ENCODE data around the gene SLC16A2.

Gene SLC16A2

GRCh38 chrX:74421036-74421739 lies at the start of gene SLC16A2:
TSS of gene SLC16A2 (plus strand) at chrX:74421493. CDS start at chrX:74421638, 145 bp downstream.
- DNase-seq: peak; percentile 19

DNA sequence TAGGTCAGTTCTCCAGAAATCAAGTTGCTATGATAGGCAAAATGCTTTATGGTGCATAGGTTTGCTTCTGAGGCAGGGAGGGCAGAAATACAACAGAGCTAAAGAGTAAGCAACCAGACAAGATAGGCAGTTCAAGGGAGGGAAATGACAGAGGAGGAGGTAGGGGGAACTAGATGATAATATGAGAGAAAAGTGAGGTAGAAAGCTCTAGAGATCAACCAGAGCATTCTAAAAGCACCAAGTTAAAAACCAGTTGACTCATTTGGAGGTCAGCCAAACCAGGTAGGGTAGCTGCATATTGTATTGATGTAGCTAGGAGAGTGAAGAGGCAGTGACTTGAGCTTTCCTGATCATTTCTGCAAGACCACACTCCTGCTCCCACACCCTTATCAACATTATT lies 49.0 kb upstream of the SLC16A2 start:
- DNase-seq: no peak

GRCh38 chrX:74377282-74377681 lies 44.0 kb upstream of the SLC16A2 start:
- DNase-seq: no peak

DNA sequence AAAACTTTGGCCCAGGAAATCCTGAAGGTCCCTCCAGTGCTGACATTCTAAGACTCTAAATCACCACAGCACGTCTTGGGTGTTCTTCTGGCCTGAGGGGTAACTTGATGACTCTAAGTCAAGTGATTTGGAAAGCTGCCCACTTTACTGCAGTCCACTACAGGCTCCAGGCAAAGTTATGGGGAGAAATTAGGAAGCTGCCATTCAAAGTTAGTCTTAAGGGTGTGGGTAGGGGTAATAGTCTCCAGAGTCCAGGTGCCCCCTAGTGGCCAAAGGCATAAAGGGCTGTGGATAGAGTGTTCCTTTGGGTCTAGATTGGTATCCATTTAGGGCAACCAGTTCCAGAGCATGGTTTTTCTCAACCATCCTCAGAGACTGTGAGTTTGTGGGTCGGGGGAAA lies 38.7 kb upstream of the SLC16A2 start:
- DNase-seq: peak; percentile 23

DNA sequence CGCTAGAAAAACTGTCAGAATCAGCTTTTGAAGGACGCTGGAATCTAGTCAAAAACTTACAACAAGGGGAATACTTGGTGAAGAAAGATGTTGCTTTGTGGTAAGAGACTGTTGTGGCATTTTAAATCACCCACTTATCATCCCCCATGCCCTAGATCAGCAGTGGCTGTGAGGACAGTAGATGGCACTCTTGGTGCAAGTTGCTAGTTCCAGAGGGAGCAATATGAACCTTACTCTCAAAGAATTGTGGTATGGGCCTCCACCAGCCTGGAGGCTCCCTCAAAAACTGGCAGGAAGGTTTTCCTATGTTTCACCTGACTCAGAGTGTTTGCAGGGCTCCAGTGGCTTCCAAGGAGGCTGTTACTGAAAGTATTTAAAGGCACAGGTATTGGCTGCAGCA lies 37.7 kb upstream of the SLC16A2 start:
- peak; percentile 29 for DNase-seq

- no peak for DNase-seq
These were observed 32.1 kb upstream of the SLC16A2 start for GRCh38 chrX:74389016-74389722.

DNA sequence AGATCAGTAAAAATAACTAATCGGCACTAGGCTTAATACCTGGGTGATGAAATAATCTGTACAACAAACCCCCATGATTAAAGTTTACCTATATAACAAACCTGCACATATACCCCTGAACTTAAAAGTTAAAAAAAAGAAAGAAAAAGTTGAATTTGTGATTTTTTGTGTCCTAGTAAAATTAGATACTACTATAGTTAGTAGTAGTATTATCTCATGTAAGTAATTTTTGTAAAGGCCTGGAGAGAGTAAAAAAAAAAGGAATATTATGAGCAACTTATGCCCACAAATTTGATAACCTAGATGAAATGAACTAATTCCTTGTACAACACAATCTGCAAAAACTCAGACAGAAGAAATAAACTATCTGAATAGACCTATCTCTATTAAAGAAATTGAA lies 25.7 kb upstream of the SLC16A2 start:
- no peak for DNase-seq

- no peak for DNase-seq
These were observed 15.3 kb upstream of the SLC16A2 start for GRCh38 chrX:74405973-74406489.

- DNase-seq: no peak
These were observed 13.0 kb upstream of the SLC16A2 start for GRCh38 chrX:74408304-74408703.

DNA sequence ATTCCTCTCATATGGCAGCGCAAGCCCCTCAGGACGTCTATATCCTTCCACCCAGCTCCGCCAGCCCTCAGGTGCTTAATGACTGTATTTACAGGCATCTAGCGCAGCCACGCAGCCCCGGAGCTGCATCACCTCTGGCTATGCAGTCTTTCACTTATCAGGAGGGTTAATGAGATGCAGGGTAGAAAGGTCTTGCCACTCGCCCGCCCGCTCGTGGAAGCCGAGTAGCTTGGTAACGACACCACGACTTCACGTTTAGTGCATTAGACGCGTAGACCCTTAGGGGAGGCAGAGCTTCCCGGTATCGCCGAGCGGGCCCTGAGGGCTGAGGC lies 1.5 kb upstream of the SLC16A2 start:
- peak; percentile 19 for DNase-seq

DNA sequence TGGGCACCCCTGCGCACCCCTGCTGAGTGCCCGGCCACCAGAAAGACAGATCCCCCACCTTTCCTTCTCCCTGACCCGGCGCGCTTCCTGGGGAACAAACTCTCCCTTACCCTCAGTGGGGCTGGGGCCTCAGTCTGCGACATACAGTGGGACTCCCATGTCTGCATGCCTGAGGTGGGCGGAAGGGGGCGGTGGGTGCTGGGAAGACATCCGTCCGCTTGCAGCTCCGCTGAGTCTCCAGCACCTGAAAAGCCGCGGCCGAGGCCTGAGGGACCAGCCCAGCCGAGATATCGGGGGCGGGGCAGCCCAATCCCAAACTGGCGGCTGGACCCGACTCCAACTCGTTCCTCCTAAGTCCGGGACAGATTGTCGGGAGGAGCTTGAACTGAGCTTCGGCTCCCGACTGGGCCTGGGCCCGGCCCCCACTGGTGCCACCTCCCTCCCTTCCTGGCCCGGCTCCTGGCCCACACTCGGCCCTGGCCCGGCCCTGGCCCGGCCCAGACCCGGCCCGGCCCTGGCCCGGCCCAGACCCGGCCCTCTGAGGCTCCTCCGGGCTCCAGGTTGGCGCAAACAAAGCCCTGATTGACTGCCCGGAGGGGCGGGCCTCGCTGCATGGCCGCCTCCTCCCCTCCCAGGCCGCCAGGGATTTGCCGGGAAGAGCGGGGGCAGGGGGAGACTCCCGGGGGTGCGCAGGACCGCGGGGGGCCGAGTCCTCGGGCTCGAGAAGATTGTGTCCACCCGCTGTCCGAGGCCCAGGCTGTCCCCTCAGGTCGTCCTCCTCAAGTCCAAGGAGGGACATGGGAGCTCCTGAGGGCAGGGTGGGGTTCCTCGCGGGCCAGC lies 877 bp upstream of the SLC16A2 start:
- DNase-seq: no peak

GRCh38 chrX:74421740-74422352 lies 553 bp downstream of the SLC16A2 start:
- DNase-seq: no peak

DNA sequence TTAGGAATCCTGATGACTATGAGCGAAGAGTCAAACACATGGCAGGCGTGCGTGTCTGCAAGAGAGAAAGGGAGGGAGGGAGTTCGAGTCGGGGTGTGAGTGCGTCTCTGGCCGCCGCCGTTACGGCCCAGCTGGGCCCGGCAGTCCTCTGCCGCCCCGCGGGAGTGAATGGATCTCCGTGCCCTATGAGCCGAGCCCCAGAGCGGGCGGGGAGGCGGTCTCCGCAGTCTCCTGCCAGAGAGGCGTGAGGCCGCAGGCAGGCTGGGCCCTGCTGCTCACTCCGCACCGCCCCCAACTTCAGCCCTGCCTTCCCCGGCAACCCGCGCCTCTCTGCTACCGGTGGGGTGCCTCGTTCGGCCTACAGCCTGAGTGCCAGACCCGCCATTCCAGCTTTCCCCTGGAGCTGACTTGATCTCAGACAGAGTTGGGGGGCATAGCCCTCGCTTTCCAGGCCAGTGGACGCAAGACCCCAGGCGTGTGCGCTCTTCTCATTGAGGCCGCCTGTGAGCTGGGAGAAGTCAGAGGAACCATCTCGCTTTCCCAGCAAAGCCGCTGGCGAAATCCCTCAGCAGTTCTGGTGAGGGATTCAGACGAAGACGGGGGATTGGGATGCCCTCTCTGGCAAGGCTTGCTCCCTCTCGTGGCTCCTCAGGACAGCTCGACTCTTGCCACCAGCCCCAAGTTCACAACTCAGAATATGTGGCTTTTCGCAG lies 1.4 kb downstream of the SLC16A2 start:
- no peak for DNase-seq

GRCh38 chrX:74423289-74423998 lies 2.2 kb downstream of the SLC16A2 start:
- DNase-seq: no peak

DNA sequence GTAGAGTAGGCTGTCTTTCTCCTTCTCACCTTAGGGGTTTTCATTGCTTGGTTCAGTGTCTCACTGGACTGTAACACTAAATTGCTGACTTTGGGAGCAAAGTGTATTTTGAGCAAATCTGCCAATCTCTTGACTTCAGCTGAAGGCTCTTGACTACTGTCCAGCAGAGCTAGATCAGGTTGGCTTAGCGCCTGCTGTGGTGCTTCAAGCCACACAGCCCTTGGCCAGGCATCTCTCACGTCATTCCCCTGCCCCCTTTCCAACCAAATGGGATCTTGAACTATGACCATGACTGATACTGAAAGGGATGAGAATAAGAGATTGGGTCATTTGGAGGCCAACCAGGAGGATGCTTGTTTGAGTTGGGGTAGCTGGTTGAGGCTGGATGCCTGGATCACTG lies 4.8 kb downstream of the SLC16A2 start:
- DNase-seq: no peak

DNA sequence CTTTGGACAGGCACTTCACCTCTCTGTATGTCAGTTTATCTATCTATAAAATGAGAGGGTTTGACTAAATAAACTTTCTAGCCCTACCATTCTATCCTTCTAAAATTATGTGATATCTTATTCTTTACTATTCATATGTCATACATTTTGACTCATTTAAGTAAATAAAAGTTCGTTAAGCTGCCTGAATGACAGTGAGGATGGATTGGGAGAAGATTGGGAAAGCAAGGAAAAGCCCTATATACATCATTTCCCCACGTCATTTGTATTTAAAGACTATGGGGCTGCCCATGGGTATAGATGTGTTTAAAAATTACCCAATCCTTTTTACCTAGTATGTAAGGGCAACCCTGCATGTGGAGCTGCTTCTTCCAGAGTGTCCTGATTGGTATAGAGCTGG lies 5.3 kb downstream of the SLC16A2 start:
- DNase-seq: no peak

GRCh38 chrX:74431797-74432196 lies 10.5 kb downstream of the SLC16A2 start:
- DNase-seq: no peak

DNA sequence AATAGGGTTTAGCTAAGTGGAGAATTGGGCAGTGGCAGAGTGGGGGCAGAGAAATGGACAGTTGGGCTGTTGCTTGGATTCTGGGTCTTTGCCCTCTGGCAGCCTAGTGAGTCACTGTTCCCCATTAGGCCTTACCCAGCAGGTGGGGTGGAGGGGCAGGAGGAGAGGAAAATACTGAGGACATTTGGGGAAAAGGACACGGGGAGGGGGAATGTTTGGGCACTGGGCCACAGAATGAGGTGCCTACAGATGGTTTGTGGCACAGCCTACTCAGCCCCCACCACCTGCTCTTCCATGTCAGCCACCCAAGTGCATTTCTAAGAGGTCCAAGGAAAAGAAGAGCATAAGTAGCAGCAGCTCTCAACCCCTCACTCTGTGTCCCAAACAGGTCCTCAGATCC lies 13.0 kb downstream of the SLC16A2 start:
- no peak for DNase-seq

- DNase-seq: no peak
These were observed 16.2 kb downstream of the SLC16A2 start for GRCh38 chrX:74437530-74437929.

DNA sequence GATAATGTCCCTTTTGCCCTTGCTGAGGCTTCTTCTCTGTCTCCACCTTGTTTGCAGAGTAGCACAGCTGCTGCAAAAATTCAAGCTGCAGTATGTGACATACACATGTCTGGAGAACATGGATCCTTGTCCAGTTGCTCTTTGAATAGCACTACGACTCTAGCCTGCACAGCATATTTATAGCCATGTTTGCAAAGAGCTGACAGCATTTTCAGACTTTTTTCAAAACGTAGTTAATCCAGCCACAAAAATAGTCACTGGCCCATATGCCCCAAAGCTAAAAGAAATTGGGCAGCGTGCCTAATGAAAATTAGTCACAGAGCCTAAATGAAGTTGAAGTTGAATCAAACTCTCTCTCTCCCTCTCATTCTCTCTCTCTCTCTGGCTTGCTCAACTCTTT lies 17.5 kb downstream of the SLC16A2 start:
- no peak for DNase-seq

DNA sequence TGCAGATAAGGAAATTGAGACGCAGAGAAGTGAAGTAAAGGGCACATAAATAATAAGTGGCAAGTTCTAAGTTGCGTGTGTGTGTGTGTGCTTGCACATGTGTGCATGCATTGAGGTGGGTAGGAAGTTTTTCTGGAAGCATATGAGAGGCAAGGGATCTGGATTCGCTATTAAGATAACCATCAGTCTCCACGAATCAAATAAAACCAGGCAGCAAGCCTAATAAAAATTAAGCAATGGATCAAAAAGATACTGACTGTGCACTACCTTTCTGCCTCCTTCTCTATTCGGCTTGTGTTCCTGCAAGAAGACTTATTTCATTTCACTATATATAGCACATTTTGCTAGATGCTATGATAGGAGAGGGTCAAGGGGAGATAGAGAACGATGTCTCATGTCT lies 23.8 kb downstream of the SLC16A2 start:
- no peak for DNase-seq

DNA sequence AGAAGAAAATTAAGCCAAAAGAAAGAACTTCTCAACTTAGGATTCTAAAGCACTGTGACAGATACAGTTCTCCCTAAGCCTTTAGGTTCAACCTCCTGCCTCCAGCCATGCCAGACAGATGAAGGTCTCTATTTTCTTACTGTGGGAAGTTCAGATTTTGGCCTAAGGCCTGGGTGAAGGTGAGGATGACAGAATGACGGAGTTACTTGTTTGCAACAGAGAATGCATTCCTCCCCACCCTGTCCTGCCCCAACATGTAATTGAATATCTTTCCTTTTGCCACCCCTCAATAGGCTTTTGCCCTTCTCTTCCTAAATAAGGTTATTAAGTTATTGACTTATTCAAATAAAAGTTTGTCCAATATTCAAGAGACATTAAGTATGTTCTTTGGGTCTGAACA lies 25.6 kb downstream of the SLC16A2 start:
- no peak for DNase-seq
